Dedifferentiated amniotic fluid mesenchymal stem cell (primary cell): ENCODE results near the gene ARRDC1.
A peak's percentile ranks its signal among the peaks of the same experiment; 100 is the strongest.
"Not testable (repeated sequence)": the region's sequence is repeated elsewhere in the genome, so short reads cannot be mapped to it uniquely, and the experiment has no call there.

ENCODE experiments used
- DNase-seq: peaks from one replicate; pipeline ENCODE4 v3.0.0-alpha.2; 2016; ENCODE audit errors: extremely low spot score

The ARRDC1 gene

DNA sequence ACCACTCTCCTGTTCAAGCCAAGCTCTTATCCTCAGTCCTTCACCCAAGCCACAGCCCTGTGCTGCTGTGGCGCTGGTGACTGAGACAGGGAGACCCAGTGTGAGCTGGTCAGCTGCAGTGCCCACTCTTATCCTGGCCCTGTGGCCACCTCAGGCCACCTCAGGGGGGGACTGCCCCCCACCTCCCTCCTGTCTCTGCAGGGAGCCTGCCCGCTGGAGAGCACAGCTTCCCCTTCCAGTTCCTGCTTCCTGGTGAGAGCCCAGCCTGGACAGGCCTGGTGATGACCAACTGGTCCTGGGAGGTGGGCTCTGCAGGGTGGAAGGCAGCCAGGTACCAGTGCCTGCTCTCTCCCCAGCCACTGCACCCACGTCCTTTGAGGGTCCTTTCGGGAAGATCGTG is 7.8 kb downstream of the ARRDC1 start:
- no peak for DNase-seq

DNA sequence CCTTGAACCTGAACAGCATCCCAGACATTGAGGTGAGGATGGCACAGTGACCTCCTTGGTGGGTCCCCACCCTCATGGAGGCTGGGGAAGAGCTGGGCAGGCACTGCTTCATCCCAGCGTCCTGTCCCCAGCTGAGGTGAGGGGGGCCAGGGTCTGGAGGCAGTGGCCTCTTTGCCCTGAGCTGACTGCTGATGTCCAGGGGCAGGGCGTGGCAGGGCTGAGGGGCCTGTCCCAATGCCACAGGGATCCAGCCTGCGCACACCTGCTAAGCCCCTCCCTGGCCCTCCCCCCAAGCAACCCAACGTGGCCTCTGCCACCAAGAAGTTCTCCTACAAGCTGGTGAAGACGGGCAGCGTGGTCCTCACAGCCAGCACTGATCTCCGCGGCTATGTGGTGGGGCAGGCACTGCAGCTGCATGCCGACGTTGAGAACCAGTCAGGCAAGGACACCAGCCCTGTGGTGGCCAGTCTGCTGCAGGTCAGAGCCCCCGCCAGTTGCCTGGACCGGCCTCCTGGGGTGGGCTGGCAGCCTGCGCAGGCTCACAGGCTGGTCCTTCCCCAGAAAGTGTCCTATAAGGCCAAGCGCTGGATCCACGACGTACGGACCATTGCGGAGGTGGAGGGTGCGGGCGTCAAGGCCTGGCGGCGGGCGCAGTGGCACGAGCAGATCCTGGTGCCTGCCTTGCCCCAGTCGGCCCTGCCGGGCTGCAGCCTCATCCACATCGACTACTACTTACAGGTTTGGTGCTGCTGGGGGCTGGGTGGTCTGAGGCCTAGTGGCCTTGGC is 8.4 kb downstream of the ARRDC1 start:
- no peak for DNase-seq

GRCh38 chr9:137614631-137615386 is 9.3 kb downstream of the ARRDC1 start:
- DNase-seq, result no peak

- no peak for DNase-seq
These were observed 9.9 kb downstream of the ARRDC1 start for GRCh38 chr9:137615387-137615871.

GRCh38 chr9:137618105-137619067 is 12.9 kb downstream of the ARRDC1 start, which contains the start of gene EHMT1:
Gene EHMT1 (plus strand): TSS chr9:137619005. CDS start chr9:137619029, 24 bp downstream.
- peak; percentile 55 for DNase-seq

DNA sequence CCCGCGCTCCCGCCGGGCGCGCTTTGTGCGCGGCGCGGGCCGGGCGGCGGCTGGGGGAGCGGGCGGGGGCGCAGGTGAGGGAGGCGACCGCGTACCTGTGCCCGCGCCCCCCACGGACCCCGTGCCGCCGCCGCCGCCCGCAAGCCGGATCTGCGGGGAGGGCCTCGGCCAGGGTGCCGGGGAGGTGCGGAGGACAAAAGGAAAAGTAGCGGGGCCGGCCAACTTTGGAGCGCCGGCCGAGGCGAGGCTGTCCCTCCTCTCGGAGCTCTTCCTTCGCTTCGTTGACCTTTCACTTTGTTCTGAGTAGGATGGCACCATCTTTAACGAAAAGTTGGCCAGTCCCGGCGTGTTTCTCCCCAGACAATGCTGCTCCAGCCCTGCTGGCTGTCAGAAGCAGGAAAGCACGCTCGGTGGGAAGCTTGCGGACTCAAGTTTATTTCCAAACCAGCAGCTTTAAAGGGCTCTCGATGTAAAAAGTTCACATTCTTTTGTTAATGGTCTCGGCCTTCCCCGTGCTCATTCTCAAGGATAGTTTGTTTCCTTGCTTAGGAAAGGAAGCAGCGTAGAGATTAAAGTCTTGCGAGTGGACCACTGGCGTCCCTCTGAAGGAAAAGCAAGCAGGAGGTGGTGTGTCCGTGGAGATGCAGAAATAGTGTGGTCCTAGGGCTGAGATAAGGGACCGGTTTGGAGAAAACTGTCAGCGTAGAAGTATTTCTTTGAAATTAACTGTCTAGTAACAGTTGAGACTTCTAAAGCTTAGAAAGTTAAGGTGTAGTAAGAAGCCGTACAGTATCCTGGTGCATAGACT is 14.0 kb downstream of the ARRDC1 start:
- DNase-seq, result peak; percentile 42

DNA sequence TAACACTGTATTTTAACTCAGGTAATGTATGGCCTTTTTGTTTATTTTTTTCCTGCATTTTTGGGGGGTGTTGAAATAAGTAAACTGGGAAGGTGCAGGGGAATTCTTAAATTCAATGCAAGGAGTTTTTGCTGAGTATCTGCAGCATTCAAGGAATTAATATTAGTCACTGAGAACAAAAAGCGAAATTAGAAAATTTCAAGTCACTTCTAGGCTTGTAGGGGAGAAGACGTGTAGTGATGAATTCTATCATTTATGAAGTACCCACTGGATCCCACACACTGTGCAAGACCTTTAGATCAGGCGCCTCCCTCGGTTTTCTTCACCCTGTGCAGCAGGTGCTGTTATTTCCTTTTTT is 14.5 kb downstream of the ARRDC1 start:
- no peak for DNase-seq

DNA sequence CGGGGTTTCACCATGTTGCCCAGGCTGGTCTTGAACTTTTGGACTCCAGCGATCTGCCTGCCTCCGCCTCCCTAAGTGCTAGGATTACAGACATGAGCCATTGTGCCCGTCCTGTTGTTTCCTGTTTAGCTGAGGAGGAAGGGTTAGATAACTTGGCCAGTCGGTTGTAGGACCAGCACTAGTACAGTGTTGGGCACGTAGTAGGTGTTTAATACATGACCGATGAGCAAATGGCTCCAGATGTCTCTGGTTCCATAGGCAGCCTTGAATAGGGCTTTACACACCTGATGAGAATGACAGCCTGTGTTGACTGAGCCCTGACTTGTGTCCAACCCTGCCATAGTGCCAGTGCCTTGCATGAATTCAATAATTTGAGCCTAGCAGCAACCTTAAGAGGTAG is 15.1 kb downstream of the ARRDC1 start:
- no peak for DNase-seq

DNA sequence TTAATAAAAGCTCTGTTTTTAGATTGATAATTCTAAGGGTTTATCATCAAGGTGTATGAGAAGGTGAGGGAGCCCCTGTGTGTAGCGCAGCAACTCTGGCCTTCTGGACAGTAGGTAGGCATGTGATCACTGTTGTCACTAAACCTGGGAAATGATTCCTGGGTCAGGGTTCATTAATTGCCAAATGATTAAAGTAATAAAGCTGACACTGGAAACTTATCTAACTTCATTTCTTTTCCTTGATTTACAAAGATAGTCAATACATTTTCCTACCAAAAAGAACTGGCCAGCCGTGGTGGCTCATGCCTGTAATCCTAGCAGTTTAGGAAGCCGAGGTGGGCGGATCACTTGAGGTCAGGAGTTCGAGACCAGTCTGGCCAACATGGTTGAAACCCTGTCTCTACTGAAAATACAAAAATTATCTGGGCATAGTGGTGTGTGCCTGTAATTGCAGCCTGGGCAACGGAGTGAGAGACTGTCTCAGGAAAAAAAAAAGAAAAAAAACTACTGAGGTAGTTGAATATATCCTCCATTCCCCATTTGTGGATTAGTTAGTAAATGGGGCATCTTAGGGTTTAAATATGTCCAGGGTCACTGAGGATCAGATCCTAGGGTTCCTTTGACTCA is 15.8 kb downstream of the ARRDC1 start:
- DNase-seq, result no peak

DNA sequence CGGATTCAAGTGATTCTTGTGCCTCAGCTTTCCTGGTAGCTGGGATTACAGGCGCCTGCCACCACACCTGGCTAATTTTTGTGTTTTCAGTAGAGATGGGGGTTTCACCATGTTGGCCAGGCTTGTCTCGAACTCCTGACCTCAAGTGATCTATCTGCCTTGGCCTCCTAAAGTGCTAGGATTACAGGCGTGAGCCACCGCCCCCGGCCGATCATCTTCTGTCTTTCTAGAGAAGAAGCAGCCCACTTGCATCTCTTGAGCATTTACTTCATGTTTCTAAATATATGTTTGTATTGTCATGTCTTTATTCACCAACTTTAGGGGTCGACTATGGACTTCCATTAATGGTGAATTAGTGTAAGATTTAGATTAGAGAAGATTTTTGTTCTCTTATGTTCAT is 16.7 kb downstream of the ARRDC1 start:
- DNase-seq, result not testable (repeated sequence)

GRCh38 chr9:137626464-137626863 is 21.0 kb downstream of the ARRDC1 start:
- DNase-seq, result no peak

DNA sequence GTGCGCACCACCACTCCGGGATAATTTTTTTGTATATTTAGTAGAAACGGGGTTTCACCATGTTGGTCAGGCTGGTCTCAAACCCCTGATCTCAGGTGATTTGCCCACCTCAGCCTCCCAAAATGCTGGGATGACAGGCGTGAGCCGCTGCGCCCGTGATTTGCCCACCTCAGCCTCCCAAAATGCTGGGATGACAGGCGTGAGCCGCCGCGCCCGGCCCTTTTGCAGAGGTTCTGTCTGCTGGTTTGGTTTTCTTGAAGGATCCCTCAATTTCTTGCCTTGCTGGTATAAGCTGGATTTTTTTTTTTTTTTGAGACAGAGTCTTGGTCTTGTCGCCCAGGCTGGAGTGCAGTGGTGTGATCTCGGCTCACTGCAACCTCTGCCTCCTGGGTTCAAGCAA is 21.9 kb downstream of the ARRDC1 start:
- DNase-seq, result not testable (repeated sequence)

GRCh38 chr9:137630126-137630525 is 24.6 kb downstream of the ARRDC1 start:
- DNase-seq, result no peak

GRCh38 chr9:137630679-137631078 is 25.2 kb downstream of the ARRDC1 start:
- DNase-seq, result no peak

GRCh38 chr9:137631345-137632229 is 26.1 kb downstream of the ARRDC1 start:
- DNase-seq, result no peak

GRCh38 chr9:137632230-137633161 is 27.0 kb downstream of the ARRDC1 start:
- DNase-seq, result no peak

DNA sequence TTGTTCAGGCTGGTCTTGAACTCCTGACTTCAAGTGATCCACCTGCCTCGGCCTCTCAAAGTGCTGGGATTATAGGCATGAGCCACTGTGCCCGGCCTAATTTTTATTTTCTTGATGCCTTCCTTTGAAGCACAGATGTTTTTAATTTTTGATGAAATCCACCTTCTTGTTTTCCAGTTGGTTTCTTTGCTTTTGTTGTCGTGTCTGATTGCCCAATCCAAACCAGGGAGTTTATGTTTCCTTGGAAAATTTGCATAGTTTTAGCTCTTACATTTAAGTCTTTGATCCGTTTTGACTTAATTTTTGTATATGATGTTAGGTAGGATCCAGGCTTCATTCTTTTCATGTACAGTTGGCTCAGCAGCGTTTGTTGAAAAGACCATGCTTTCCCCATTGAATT is 28.5 kb downstream of the ARRDC1 start:
- no peak for DNase-seq

GRCh38 chr9:137638680-137639079 is 33.2 kb downstream of the ARRDC1 start:
- no peak for DNase-seq
